Body of pancreas (tissue), 4 donors: ENCODE results near the gene RNF113B. TPM values are rescaled to one million over a fixed set of nuclear protein-coding genes. Genes with fewer than 3 reads are reported as not detected.
A peak's percentile ranks its signal among the peaks of the same experiment; 100 is the strongest.

Experiments used
- ATAC-seq: fragments of 150-250 bp; one replicate; pipeline ENCODE4 v1.9.1; 2016
- DNase-seq, 4 donors: peaks; one replicate each; pipeline ENCODE4 v3.0.0-alpha.2; 2019
- H3K27ac ChIP-seq, 4 donors: fragments of 200-600 bp; sonication (generic); 1 replicate in 3 of 4; 2 replicates in 1 of 4; pipeline versions ENCODE4 v1.5.1 to v1.6.1; 2016 to 2019; ENCODE audit warnings: mild to moderate bottlenecking in 1 of 4, mixed read lengths in 1 of 4, moderate library complexity in 1 of 4
- H3K27me3 ChIP-seq, 2 donors: fragments of 200-600 bp; sonication (generic); one replicate each; pipeline ENCODE4 v1.6.0; 2016; ENCODE audit warnings: mild to moderate bottlenecking in 1 of 2
- H3K36me3 ChIP-seq, 2 donors: fragments of 200-600 bp; sonication (generic); replicated peaks in 1 of 2; 2 replicates each; pipeline ENCODE4 v1.5.1; 2016; ENCODE audit warnings: low read depth in 2 of 2; ENCODE audit not compliant: insufficient read depth in 1 of 2
- H3K4me1 ChIP-seq: fragments of 200-600 bp; sonication (generic); one replicate; pipeline ENCODE4 v1.6.0; 2016
- H3K4me3 ChIP-seq, 2 donors: fragments of 200-600 bp; sonication (generic); 1 replicate in 1 of 2; 2 replicates in 1 of 2; pipeline ENCODE4 v1.5.1; 2016 to 2019
- H3K9me3 ChIP-seq, 3 donors: fragments of 200-600 bp; sonication (generic); 1 replicate in 2 of 3; 2 replicates in 1 of 3; pipeline ENCODE4 v1.5.1; 2016
- POLR2A ChIP-seq, 3 donors: fragments of 450-650 bp; IDR thresholded peaks; one replicate each; pipeline ENCODE4 v1.6.1; 2016; ENCODE audit warnings: antibody characterized with exemption in 3 of 3, mild to moderate bottlenecking in 2 of 3
- WGBS, 2 donors: methylation state at CpG; one replicate each; pipeline ENCODE4 v1.1.5; 2017; 5-methylcytosine and 5-hydroxymethylcytosine counted together
- intact Hi-C: fragments of 100-400 bp; cut with DNase I; formaldehyde crosslinking; loops from one replicate; pipeline ENCODE4 v1.15.1; 2023
- total RNA-seq, 2 donors: library from RNA; depleted of rRNA; stranded (reverse); fragments of >200 nt; gene quantifications; one replicate each; pipeline ENCODE4 v1.1.0, GENCODE V29; 2016
- TF ChIP-seq, protein P1 (sequence below), 7 experiments: fragments of 450-650 bp in 4 of 7; fragments of 200-600 bp in 3 of 7; sonication (generic) in 3 of 7; IDR thresholded peaks; one replicate each; pipeline ENCODE4 v1.5.1; 2016 to 2019; ENCODE audit warnings: antibody characterized with exemption in 7 of 7

The RNF113B gene
- total RNA-seq = not detected

DNA sequence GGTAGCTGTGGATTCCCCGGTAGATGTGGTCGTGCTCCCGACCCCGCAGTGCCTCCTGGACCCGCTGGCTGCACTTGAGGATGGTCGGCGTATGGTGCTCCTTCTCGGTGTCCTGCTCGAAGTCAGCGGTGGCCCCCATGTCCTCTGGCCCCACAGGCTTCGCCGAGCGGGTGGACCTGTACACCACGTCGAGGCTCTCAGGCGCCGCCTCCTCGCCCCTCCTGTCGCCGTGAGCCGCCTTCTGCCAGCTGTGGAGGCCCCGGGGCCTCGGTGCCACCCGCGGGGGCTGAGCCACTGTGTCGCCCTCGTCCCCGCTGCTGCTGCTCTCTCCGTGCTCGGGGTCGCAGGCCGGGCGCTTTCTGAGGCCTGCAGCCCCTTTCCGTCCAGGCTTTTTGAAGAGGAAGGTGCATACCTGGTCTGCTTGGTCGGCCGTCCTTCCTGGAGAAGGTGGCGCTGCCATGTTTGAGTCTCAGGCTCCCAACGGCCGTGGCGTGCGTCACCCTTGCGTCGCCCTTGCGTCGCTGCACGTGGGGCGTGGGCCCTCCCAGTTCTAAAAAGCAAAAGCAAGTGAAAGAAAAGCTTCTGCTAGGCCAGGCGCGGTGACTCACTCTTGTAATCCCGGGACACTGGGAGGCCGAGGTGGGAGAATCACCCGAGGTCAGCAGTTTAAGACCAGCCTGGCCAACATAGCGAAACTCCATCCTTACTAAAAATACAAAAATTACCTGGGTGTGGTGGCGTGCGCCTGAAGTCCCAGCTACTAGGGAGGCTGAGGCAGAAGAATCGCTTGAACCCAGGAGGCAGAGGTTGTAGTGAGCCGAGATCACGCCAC lies at the start of gene RNF113B:
Gene RNF113B (minus strand): TSS at position 493 of the 832 bp plus-strand sequence. CDS start 33 bp downstream, at position 460.
- TF ChIP-seq, protein P1, sequence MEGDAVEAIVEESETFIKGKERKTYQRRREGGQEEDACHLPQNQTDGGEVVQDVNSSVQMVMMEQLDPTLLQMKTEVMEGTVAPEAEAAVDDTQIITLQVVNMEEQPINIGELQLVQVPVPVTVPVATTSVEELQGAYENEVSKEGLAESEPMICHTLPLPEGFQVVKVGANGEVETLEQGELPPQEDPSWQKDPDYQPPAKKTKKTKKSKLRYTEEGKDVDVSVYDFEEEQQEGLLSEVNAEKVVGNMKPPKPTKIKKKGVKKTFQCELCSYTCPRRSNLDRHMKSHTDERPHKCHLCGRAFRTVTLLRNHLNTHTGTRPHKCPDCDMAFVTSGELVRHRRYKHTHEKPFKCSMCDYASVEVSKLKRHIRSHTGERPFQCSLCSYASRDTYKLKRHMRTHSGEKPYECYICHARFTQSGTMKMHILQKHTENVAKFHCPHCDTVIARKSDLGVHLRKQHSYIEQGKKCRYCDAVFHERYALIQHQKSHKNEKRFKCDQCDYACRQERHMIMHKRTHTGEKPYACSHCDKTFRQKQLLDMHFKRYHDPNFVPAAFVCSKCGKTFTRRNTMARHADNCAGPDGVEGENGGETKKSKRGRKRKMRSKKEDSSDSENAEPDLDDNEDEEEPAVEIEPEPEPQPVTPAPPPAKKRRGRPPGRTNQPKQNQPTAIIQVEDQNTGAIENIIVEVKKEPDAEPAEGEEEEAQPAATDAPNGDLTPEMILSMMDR (IDR thresholded peaks at IDR 0.05) = no peak
- no peak for TF ChIP-seq POLR2A (IDR thresholded peaks at IDR 0.05)
- Histone ChIP-seq H3K4me1 (peaks cover 34% of the 10 kb centered on the region), H3K4me3 (no peak within 1 kb of the TSS), H3K27me3 (no peaks in the 10 kb centered on the region), H3K9me3 (no peaks in the 10 kb centered on the region), H3K27ac (no peak within 1 kb of the TSS), H3K36me3 (no peaks in the 10 kb centered on the region)
- ATAC-seq (no peak), DNase-seq (no peak)
- WGBS, 2 donors = 93 to 96% methylated on average over 33 to 34 of the region's 58 CpGs
- intact Hi-C loops = no loop called here

DNA sequence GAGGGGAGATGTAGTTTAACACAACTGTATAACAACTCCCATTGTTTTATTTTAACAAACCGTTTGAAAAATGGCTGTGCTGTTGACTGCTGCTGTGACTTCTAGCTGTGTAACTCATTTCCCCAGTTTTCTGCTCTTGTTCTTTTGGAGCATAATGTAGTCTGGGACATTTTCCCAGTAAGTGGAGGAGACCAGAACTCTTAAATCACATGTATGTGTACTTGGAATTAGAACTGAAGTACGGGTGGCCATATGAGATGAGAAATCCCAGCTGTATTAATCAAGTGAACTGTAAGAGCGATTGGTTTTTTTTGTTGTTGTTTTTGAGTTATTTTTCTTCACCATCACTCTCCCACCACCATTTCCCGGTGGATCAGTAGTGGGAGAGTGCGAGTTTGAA lies 49.4 kb upstream of the RNF113B start:
- no peak overlapping the region for H3K27ac ChIP-seq
- no peaks in the 10 kb centered on the region for H3K9me3 ChIP-seq
- no peak for ATAC-seq
- no peaks in the 10 kb centered on the region for H3K36me3 ChIP-seq
- DNase-seq = no peak
- 79 to 93% methylated on average over 5 of the region's 5 CpGs for WGBS, 2 donors
- H3K4me1 ChIP-seq = peaks cover 41% of the 10 kb centered on the region
- TF ChIP-seq, protein P1 (IDR thresholded peaks at IDR 0.05) = no peak
- TF ChIP-seq POLR2A (IDR thresholded peaks at IDR 0.05) = no peak
- no peak overlapping the region for H3K4me3 ChIP-seq
- H3K27me3 ChIP-seq = no peaks in the 10 kb centered on the region
- intact Hi-C loops = loop anchor here (10.0 kb wide), 1 partner anchor 48 kb away; no protein-coding TSS in a partner anchor

DNA sequence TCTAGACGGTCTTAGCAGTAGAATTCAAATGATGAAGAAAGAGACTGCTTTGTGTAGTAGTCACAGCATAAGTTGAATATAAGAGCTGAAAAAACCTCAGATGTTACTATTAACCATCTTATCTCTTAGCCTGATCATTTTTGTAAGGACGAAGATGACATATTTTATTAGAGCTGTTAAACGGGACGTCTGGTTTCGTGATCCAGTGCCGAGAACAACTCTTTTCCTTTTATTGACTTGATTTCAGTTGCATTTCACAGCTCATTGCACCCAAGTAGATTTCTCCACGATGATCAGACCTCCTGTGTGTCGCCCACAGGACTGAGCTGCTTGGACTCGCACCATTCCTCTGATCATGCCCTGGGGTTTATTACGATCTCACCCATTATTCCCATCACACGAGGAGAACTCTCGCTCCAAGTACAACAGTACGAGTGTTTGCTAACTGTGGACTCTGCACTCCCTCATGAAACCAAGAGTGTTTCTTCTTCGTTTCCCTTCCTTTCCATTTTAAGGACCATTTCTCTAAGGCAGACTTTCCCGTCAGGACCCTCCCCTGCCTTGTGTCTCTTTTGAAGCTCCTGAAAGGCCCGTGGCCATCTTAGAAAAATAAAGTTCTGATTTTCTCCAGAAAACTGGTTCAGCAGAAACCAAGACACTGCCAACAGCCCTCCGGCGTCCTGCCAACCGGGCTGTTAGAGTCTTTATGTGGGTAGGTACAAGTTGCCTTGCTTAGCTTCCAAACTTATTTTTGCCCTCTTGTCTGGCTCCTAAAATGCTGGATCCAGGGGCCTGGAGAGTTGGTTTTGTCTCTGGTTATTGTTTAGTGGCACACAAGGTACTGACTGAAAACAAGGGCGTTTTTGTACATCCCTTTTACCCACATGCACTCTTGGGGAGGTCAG lies 48.2 kb upstream of the RNF113B start:
- DNase-seq (no peak), ATAC-seq (no peak)
- no peak overlapping the region for H3K4me3 ChIP-seq
- 85 to 91% methylated on average over 20 of the region's 20 CpGs for WGBS, 2 donors
- H3K36me3 ChIP-seq = no peaks in the 10 kb centered on the region
- no peak for TF ChIP-seq POLR2A (IDR thresholded peaks at IDR 0.05)
- TF ChIP-seq, protein P1 (IDR thresholded peaks at IDR 0.05) = no peak
- peaks cover 53% of the 10 kb centered on the region for H3K4me1 ChIP-seq
- H3K27me3 ChIP-seq = no peaks in the 10 kb centered on the region
- H3K9me3 ChIP-seq = no peaks in the 10 kb centered on the region
- intact Hi-C loops = loop anchor here (10.0 kb wide), 1 partner anchor 50 kb away; no protein-coding TSS in a partner anchor
- H3K27ac ChIP-seq = peak overlapping the region in 3 of 4 donors; percentile 1 to 84 (median 31)

DNA sequence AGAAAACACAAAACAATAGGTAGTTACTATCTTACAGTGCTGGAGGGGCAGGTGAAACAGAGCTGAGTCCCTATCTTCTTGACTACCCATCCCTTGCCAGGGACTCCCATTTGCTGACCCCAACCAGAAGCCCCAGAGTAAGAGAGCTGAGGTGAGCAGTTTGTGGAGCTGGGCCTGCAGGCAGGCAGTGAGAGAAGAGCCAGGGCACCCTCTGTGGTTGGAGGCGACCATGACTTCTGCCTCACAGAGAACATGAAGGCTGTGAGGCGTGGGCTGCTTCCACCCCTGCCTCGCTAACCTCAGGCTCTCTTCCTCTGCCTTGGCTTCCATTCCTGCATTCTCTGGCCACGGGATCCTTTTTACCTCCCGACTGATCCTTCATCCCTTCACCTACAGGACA lies 47.5 kb upstream of the RNF113B start:
- 86 to 94% methylated on average over 5 of the region's 5 CpGs for WGBS, 2 donors
- intact Hi-C loops = loop anchor here (10.0 kb wide), 1 partner anchor 50 kb away; no protein-coding TSS in a partner anchor
- Histone ChIP-seq H3K36me3 (no peaks in the 10 kb centered on the region), H3K27ac (peak overlapping the region in 3 of 4 donors; percentile 31 to 84 (median 66)), H3K4me1 (peaks cover 61% of the 10 kb centered on the region), H3K4me3 (no peak overlapping the region), H3K9me3 (no peaks in the 10 kb centered on the region), H3K27me3 (no peaks in the 10 kb centered on the region)
- DNase-seq = no peak
- TF ChIP-seq, protein P1 (IDR thresholded peaks at IDR 0.05) = no peak
- TF ChIP-seq POLR2A (IDR thresholded peaks at IDR 0.05) = no peak
- ATAC-seq = no peak
